GM21528 (cell line): ENCODE data around the gene NANOGP8.
A peak's percentile ranks its signal among the peaks of the same experiment; 100 is the strongest.

Experiments used
- ATAC-seq: cut with Tn5 transposase; IDR thresholded peaks from one replicate; pipeline ENCODE4 v1.9.1; 2021; ENCODE audit warnings: mild to moderate bottlenecking, moderate library complexity; ENCODE audit not compliant: unreplicated experiment, low FRiP score

Gene NANOGP8

GRCh38 chr15:35061825-35062737 lies 23.0 kb downstream of the NANOGP8 start:
- peak; percentile 66 for ATAC-seq

GRCh38 chr15:35061161-35061824 lies 23.8 kb downstream of the NANOGP8 start:
- ATAC-seq: no peak

- no peak for ATAC-seq
Observed at GRCh38 chr15:35060591-35060990, 24.5 kb downstream of the NANOGP8 start.

- no peak for ATAC-seq
Observed at GRCh38 chr15:35058534-35059054, 26.5 kb downstream of the NANOGP8 start.

- no peak for ATAC-seq
Observed at GRCh38 chr15:35055416-35056105, 29.5 kb downstream of the NANOGP8 start.

- ATAC-seq: no peak
Observed at GRCh38 chr15:35054380-35054779, 30.7 kb downstream of the NANOGP8 start.

GRCh38 chr15:35047996-35048395 lies 37.1 kb downstream of the NANOGP8 start:
- ATAC-seq: no peak

- no peak for ATAC-seq
Observed at GRCh38 chr15:35047528-35047927, 37.6 kb downstream of the NANOGP8 start.

- ATAC-seq: no peak
Observed at GRCh38 chr15:35043373-35044095, 41.6 kb downstream of the NANOGP8 start.

- no peak for ATAC-seq
Observed at GRCh38 chr15:35040339-35041255, 44.5 kb downstream of the NANOGP8 start.

GRCh38 chr15:35038626-35039451 lies 46.3 kb downstream of the NANOGP8 start:
- ATAC-seq: no peak
